HG02571 (cell line): Measurements from ENCODE around the gene PPP1R26.
"Not testable (repeated sequence)": the region's sequence is repeated elsewhere in the genome, so short reads cannot be mapped to it uniquely, and the experiment has no call there.

Experiments used
- ATAC-seq: cut with Tn5 transposase; IDR thresholded peaks from one replicate; pipeline ENCODE4 v1.9.1; 2021; ENCODE audit warnings: mild to moderate bottlenecking, moderate library complexity; ENCODE audit not compliant: unreplicated experiment

PPP1R26 gene

GRCh38 chr9:135458478-135458877 is 21.1 kb upstream of the PPP1R26 start:
- not testable (repeated sequence) for ATAC-seq

DNA sequence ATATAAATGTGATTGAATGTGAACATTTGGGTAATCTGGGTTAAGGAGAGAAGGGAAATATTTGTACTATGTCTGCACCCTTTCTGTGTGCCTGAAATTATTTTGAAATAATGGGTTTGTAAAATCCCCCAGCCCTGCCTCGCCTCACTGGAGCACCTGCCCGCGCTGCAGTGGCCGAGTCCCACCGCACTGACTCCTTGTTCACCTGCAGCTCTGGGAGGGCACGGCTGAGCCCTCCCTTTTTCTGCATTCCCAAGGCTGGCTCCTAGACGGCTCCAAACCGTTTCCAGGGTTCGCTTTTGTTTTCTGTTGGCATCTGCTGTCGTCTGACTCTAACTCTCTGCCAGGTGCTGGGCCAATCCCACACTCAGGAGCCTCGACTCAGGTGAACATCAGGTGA is 17.6 kb upstream of the PPP1R26 start:
- no peak for ATAC-seq

DNA sequence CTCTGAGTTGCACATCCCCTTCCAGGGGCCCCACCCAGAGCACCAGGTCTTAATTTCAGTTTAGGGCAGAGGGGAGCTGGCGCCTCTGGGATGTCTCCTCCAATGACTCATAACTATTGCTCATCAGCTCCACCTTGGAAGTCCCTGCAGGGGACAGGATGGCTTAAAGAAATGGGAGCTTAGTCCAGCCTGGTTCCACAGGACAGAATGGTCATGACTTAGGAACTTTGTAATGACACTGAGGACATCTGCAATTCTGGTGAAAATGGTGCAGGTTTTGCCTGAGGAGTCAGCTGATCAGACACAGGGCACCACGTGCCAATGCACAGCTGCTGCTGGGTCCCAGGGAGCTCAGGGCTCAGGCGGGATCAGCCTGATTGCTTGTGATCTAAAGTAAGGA is 16.4 kb upstream of the PPP1R26 start:
- no peak for ATAC-seq

- no peak for ATAC-seq
Observed at GRCh38 chr9:135464181-135464580, 15.4 kb upstream of the PPP1R26 start.

- ATAC-seq = no peak
Observed at GRCh38 chr9:135468854-135469521, 10.6 kb upstream of the PPP1R26 start.

DNA sequence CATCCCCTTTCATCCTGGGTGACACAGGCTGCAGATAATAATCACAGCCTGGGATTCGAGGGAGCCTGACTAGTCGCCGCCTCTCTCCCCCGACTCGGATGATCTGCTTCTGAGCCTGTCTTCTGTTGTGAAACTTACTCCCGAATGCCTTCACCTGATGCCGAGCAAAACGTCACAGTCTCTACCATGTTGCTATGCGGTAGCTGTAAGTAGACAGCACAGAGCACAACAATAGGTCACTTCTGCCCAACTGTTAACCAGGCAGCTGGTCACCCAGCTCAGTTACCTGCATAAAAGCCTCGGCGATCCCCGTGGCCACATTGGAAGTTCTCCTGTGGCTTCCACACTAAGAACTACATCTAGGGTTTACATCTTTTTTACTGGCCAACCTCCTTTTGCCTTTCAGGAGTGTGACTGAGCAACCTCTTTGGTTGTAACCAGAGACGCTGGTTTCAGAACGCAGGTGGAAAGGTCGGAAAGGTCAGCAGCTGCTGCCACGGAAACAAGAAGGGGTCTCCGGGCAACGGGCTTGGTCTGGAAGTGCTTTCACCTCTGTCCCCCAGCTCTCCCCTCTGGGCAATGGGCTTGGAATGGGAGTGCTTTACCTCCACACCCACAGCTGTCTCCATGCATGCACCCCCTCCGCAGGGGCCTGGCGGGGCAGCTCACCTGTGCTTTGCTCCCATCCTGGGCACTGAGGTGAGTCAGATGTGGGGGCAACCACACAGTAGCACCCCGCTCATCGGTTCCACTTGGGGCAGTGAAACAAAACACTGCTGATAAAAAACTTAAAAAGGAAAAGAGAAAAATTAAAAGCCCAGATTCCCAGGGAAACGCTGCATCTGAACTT is 7.6 kb upstream of the PPP1R26 start:
- ATAC-seq = no peak

DNA sequence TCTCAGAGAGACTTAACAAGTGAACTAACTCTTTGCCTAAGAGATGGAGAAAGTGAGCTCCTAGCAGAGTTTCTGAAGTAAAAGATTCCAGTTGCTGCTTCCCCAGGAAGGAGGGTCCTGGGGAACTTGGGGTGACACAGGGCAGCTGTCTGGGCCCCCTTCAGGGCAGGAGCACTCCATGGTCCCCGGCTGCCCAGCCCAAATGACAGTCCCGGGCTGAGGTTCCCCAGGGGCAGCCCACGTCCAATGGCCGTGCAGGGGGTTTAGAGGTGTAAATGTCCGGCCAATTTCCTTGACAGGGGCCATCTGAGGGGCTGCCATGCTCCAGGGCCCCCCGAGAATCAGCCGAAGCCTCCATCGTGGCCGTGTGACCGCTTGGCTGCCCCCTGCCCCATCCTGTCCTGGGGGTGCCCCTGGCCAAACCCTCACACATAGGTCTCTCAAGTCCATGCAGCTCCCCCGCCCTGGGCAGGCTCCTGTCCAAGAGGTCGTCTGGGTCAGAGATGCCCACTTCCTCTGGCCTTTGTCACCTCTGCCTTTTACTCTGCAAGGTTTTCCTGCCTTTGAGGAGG is 5.5 kb upstream of the PPP1R26 start:
- no peak for ATAC-seq

- no peak for ATAC-seq
Observed at GRCh38 chr9:135474915-135475314, 4.7 kb upstream of the PPP1R26 start.

DNA sequence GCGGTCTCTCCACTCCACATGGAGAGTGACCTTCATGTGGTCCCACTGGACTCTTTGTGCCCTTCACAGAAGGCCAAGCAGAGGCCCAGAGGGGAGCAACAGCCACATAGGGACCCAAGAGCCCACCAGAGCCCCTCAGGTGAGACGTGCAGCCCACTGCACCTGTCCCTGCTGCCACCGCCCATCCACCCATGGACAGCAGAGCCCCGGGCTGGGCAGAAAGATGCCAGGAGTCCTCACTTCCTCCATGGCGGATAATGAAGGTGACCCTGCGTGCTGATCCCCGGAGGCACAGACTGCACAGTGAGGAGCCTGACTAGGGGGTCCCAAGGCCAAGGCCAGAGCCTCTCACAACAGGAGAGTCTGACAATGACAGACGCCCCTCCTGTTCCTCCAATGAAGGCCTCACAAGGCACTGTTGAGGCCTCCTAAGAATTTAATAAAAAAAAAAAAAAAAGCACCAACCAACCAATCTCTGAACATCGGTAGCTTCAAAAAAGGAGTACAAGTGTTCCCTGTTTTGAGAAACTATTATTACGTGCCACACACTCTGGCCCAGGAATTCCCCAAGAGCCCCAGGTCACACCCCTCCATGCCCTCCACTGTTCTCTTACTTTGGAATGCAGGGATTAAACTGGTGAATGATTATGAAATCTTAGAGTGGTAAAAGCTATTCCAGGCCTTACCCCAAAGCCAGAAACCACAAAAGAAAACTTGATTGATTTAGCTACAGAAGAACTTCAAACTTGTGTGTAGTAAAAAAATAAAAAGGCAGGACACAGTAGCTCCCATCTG is 2.8 kb upstream of the PPP1R26 start:
- ATAC-seq = no peak

GRCh38 chr9:135478191-135478590 is 1.4 kb upstream of the PPP1R26 start:
- ATAC-seq = no peak

DNA sequence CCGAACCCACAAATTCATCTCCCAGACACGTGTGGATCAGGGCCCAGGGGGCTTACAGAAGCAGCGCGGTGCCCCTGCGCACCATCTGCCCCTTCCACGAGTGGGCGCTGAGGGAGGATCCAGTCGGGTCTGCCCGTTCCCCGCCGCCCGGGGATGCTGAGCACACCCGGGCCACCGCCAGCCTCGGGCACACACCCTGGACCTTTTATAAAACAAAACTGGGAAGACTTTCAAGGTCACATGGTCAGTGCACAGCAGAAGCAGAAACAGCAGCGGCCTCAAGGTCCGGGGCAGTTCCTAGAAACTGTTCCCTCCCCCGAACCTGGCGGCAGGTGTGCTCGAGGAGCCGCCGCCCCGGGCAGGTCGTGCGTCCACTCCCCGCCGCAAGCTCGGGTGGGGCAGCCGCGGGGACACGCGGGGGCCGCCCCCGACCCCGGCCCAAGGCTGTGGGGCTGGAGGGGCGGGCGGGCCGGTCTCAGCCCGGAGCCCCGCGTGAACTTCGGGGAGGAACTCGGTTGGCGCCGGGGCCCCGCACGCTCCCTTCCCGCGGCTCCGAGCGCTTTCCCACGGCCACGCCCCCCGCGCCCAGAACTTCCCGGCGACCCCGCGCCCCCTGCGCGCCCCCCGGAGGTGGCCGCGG is 633 bp upstream of the PPP1R26 start:
- ATAC-seq = no peak

- ATAC-seq = no peak
Observed at GRCh38 chr9:135480071-135480939, 723 bp downstream of the PPP1R26 start.

GRCh38 chr9:135480940-135481310 is 1.3 kb downstream of the PPP1R26 start:
- no peak for ATAC-seq

DNA sequence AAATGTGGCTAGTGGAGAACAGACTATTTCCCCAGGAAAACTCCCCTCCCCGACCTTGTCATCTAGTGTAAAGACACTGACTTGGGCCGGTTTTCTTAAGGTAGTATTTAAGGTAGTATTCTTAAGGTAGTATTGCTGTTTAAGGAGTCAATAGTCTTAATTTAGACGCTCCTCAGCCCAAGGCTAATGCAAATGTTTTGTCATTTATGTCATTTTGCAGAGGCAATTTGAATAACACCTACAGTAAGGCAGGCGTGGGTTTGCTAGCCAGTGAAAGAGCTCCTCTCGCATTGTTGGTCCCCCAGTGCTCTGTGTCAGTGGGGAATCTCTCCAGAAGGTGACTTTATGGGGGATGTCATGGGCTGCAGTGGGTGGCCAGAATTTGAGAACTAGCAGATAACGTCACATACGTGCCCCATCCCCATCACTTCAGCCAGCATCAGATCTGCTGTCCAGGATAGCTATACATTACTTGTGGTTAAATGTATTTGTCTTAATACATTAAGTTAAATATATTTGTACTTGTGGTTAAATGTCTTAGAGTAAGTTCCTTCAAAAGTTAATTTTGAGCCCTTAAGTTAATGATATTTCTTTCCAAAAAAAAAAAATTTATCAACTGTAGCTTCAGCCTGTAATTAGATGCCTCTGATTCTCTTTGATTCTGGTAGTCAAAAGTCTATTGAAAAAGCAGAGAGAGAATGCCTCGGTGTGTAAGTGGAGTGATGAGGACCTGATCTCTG is 2.6 kb downstream of the PPP1R26 start:
- ATAC-seq = no peak

DNA sequence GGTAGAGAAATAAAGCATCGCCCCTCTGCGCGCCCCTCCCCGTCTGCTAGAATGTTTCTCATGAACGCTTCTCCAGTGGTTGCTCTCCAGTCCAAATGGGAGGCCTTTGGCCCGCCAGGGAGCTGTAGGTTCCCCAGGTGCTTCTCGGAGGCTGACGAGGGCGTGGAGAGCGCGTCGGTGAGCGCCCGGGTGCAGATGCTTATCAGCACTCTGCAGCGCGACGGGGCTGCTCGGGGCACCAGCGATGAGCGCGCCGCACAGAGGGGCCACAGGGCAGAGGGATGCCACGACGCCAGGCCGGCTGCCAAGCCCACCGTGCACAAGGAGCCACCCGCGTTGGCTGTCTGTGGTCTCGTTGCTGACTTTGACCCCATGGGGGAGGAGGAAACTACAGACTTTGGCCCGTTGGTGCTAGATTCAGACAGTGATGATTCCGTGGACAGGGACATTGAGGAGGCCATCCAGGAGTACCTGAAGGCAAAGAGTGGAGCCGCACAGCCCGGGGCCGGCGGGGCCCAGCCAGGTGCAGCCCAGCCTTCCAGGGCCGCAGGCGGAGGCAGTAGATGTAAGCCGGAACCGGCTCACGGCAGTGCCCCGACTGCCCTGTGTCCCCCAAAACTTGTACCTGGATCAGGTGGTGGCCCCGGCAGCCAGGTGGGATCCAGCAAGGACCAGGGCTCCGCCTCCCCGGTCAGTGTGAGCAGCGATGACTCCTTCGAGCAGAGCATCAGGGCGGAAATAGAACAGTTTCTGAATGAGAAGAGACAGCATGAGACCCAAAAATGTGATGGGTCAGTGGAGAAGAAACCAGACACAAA is 5.1 kb downstream of the PPP1R26 start:
- ATAC-seq = no peak

GRCh38 chr9:135485385-135485784 is 5.8 kb downstream of the PPP1R26 start:
- ATAC-seq = no peak

DNA sequence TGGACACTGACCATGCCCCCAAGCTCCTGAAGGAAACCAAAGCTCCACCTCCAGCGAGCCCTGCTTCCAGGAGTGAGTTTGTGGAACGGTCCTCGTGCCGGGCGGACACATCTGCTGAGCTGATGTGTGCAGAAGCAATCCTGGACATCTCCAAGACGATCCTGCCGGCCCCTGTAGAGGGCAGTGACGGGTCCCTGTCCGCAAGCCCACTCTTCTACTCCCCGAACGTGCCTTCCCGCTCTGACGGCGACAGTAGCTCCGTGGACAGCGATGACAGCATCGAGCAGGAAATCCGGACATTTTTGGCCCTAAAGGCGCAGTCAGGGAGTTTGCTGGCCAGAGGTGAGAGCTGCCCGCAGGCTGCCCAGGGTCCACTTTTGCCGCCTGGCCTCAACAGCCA is 6.2 kb downstream of the PPP1R26 start:
- no peak for ATAC-seq
